ENCODE results near the gene ITFG1.

- TF ChIP-seq CTCF (conservative IDR thresholded peaks at IDR 0.05; ENCODE audit: low read length) (no peak), EZH2phosphoT487 (IDR thresholded peaks at IDR 0.05; ENCODE audit: borderline replicate concordance) (no peak)
Measured at GRCh38 chr16:47284999-47285398, 175.9 kb downstream of the ITFG1 start.

Data from Loucy (cell line).